D721Med (cell line): ENCODE data around the gene FLT1.
A peak's percentile ranks its signal among the peaks of the same experiment; 100 is the strongest.

Experiments
- DNase-seq: peaks from one replicate; pipeline ENCODE4 v3.0.0; 2011; ENCODE audit warnings: low spot score; ENCODE audit not compliant: insufficient read length
- FAIRE-seq: peaks from 2 replicates; lab custom pipeline; 2011; peaks lifted over from hg19 to GRCh38; lab: Jason Lieb, UNC
- TF ChIP-seq, protein P1 (sequence below): IDR thresholded peaks from 2 replicates; pipeline ENCODE4 v1.5.1; 2012; ENCODE audit warnings: mild to moderate bottlenecking, control low read depth; ENCODE audit not compliant: insufficient read depth; ENCODE audit errors: missing control alignments

The FLT1 gene

GRCh38 chr13:28286263-28286662 lies 208.7 kb downstream of the FLT1 start:
- DNase-seq (no peak), FAIRE-seq (no peak)
- TF ChIP-seq, protein P1, sequence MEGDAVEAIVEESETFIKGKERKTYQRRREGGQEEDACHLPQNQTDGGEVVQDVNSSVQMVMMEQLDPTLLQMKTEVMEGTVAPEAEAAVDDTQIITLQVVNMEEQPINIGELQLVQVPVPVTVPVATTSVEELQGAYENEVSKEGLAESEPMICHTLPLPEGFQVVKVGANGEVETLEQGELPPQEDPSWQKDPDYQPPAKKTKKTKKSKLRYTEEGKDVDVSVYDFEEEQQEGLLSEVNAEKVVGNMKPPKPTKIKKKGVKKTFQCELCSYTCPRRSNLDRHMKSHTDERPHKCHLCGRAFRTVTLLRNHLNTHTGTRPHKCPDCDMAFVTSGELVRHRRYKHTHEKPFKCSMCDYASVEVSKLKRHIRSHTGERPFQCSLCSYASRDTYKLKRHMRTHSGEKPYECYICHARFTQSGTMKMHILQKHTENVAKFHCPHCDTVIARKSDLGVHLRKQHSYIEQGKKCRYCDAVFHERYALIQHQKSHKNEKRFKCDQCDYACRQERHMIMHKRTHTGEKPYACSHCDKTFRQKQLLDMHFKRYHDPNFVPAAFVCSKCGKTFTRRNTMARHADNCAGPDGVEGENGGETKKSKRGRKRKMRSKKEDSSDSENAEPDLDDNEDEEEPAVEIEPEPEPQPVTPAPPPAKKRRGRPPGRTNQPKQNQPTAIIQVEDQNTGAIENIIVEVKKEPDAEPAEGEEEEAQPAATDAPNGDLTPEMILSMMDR: no peak

GRCh38 chr13:28283600-28283999 lies 211.3 kb downstream of the FLT1 start:
- TF ChIP-seq, protein P1: no peak
- FAIRE-seq: no peak
- DNase-seq: no peak

- FAIRE-seq (no peak), DNase-seq (no peak)
- TF ChIP-seq, protein P1: no peak
Measured at GRCh38 chr13:28282451-28282850, 212.5 kb downstream of the FLT1 start.

GRCh38 chr13:28273919-28274318 lies 221.0 kb downstream of the FLT1 start:
- no peak for DNase-seq
- FAIRE-seq: no peak
- TF ChIP-seq, protein P1: peak; percentile 18

DNA sequence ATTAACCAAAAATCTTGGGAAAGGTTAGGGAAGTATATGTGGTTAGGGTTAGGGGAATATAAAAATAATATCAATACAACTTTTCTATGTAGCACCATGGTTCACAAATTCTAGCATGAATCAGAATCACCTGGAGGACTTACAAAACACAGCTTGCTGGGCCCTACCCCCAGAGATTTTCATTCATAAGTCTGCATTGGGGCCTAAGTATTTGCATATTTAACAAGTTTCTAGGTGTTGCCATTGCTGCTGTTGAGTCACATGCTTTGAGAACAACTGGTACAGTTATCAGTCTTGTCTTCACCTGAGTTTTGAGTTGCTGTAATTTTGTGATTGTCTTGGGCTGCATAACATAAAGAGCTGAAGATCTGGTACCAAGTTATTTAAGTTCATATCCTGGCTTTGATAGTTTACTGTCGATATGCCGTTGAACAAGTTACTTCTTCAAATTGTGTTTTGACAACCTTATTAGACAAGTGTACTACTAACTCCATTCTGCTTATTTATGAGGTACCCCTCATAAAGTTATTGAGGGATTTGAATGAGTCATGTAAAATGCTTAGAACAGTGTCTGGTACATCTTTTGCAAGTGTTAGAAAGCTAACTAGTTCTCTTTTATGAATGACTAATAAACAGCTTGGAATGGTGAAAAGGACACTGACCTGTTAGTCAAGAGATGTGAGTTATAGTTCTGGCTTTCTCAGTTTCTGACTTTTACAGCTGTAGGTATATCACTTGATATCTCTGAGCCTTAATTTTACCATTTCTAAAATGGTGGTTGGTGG lies 223.7 kb downstream of the FLT1 start:
- FAIRE-seq: no peak
- DNase-seq: no peak
- TF ChIP-seq, protein P1: no peak

- FAIRE-seq (no peak), DNase-seq (no peak)
- TF ChIP-seq, protein P1: no peak
Measured at GRCh38 chr13:28268800-28269223, 226.1 kb downstream of the FLT1 start.

DNA sequence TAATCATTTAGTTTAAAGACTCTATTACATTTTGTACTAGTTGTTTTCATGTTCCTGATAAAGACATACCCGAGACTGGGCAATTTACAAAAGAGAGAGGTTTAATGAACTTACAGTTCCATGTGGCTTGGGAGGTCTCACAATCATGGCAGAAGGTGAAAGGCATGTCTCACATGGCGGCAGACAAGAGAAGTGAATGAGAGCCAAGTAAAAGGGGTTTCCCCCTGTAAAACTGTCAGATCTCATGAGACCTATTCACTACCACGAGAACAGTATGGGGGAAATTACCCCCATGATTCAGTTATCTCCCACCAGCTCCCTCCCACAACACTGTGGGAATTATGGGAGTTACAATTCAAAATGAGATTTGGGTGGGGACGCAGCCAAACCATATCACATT lies 227.4 kb downstream of the FLT1 start:
- TF ChIP-seq, protein P1: no peak
- DNase-seq: no peak
- no peak for FAIRE-seq
